GM12801 (cell line): ENCODE results near the gene ITCH.

Source experiments
- CTCF ChIP-seq: IDR thresholded peaks from one replicate; pipeline ENCODE4 v1.5.1; 2011; ENCODE audit warnings: control low read depth; ENCODE audit not compliant: insufficient read length; ENCODE audit errors: extremely low read depth

The ITCH gene

GRCh38 chr20:34343458-34344211 is 19.4 kb upstream of the ITCH start:
- TF ChIP-seq CTCF: no peak

DNA sequence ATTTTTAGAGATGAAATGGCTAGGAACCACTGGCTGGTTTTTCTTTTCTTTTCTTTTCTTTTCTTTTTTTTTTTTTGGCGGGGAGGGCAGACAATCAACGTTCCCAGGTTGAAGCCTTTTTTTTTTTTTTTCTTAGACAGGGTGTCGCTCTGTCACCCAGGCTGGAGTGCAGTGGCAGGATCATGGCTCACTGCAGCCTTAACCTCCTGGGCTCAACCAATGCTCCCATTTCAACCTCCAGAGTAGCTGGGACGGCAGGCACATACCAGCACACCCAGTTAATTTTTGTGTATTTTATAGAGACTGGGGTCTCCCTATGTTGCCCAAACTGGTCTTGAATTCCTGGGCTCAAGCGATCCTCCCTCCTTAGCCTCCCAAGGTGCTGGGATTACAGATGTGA is 18.8 kb upstream of the ITCH start:
- TF ChIP-seq CTCF: no peak

- TF ChIP-seq CTCF: no peak
Observed at GRCh38 chr20:34345402-34345736, 17.7 kb upstream of the ITCH start.

DNA sequence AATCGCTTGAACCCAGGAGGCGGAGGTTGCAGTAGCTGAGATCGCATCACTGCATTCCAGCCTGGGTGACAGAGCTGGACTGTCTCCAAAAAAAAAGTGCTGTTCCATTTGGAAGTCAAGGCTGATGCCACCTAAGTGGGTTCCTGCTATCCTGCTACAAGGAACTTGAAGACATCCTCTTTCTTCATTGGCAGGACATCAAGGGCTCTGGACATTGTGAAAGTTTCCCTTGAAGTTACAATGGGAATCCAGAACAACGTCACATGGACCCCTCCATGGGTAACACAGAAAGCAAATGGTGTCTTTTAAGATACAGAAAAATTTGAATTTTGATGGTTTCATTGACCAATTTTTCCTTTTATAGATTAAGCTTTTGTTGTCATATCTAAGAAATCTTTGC is 15.5 kb upstream of the ITCH start:
- no peak for TF ChIP-seq CTCF

- no peak for TF ChIP-seq CTCF
Observed at GRCh38 chr20:34350095-34350494, 13.0 kb upstream of the ITCH start.

DNA sequence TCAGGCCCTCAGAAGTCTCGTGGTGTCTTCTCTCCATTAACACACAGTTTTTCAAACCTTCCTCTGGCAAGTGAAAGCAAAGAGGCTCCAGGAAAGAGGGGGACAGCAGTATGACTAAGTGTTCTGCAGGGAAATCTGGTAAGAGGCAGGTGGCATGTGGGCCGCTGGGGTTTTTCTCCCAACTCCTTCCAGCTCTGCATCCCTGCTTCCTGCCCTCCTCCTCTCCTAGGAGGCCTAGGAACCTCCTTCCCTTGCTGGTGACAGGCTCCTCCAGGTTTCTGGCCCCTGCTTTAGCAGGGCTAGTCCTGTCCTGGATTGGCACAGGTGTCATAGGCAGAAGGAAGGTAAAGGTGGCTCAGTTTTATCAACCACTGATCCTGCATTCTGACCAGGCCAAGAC is 7.6 kb upstream of the ITCH start:
- no peak for TF ChIP-seq CTCF

- no peak for TF ChIP-seq CTCF
Observed at GRCh38 chr20:34362502-34363061, 491 bp upstream of the ITCH start.
